ENCODE data around the gene PIP4K2A.

PIP4K2A gene

DNA sequence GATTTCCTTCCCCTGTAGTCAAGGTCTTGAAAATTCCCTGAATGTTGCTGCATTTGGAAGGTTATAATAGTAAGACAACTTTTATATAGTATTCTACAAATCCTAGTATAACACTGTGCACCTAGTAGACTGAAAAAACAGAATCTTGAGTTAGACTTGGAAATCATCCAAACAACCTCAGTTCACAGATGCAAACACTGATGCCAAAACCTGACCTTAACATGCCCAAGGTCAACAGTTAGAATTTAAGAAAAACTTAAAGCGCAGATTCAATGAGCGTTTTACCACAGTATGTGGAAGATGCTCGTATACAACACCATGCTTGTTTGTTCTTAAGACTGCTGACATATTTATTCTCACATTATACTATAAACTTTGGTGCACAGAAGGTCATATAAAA, 3.0 kb downstream of the PIP4K2A start:
- Histone ChIP-seq H3K9ac (ENCODE audit: low read depth in 1 of 2, low read length in 2 of 2) (no peak overlapping the region), H3K27me3 (ENCODE audit: control insufficient read depth in 2 of 2, insufficient read depth in 2 of 2, low read length in 2 of 2) (no peaks in the 10 kb centered on the region), H3K9me3 (ENCODE audit: control insufficient read depth in 2 of 2, low read length in 2 of 2) (no peaks in the 10 kb centered on the region), H3K4me3 (ENCODE audit: low read length in 2 of 2) (peak overlapping the region in 1 of 2 donors; percentile 92), H3K4me1 (ENCODE audit: control insufficient read depth in 2 of 2, insufficient read depth in 2 of 2, low read length in 2 of 2) (peaks cover 9% of the 10 kb centered on the region in 2 donors), H3K27ac (ENCODE audit: low read depth in 2 of 2, low read length in 2 of 2) (no peak overlapping the region), H3K36me3 (ENCODE audit: control insufficient read depth in 2 of 2, insufficient read depth in 2 of 2, low read length in 2 of 2) (no peaks in the 10 kb centered on the region)

DNA sequence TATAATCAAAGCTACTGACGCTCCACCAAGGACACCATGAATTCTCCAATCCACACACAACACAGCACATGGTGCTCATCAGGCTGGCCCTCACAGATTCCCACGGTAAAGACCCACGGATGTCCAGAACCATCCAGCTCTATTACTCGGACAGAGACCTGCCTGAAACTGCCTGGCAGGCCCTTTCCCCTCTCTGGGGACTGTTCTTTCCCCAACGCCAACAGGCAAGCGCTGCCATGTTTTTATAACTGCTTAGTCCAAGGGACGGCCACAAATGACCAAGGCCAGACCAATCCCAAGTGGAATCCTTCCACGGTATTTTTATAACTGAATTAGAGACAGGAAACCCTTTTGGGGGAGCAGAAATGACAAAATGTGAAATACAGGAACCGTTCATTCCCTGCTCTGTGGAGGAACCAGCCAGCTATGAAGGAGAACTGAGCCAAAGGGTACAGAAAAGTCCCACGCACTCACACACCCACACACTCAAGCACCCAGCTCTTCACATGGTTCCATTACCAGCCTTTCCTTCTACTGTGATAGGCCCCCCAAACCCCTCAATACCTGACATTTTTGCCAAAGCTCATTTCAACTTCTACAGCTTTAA, 4.1 kb downstream of the PIP4K2A start:
- Histone ChIP-seq H3K27ac (ENCODE audit: low read depth in 2 of 2, low read length in 2 of 2) (no peak overlapping the region), H3K4me1 (ENCODE audit: control insufficient read depth in 2 of 2, insufficient read depth in 2 of 2, low read length in 2 of 2) (peaks cover 9% of the 10 kb centered on the region in 2 donors), H3K27me3 (ENCODE audit: control insufficient read depth in 2 of 2, insufficient read depth in 2 of 2, low read length in 2 of 2) (no peaks in the 10 kb centered on the region), H3K9me3 (ENCODE audit: control insufficient read depth in 2 of 2, low read length in 2 of 2) (no peaks in the 10 kb centered on the region), H3K9ac (ENCODE audit: low read depth in 1 of 2, low read length in 2 of 2) (no peak overlapping the region), H3K36me3 (ENCODE audit: control insufficient read depth in 2 of 2, insufficient read depth in 2 of 2, low read length in 2 of 2) (no peaks in the 10 kb centered on the region), H3K4me3 (ENCODE audit: low read length in 2 of 2) (no peak overlapping the region)

DNA sequence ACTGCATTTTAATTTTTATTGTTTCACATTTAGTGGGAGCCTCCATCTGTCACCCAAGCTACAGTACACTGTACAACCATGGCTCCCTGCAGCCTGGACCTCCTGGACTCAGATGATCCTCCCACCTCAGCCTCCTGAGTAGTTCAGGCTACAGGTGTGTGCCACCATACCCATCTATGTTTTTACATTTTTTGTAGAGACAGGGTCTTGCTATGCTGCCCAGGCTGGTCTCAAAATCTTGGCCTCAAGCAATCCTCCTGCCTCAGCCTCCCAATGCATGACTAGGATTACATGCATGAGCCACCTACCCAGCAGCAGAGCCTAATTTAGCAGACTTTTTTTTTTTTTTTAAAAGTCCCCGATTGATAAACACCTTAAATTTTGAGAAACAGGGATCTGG, 5.6 kb downstream of the PIP4K2A start:
- Histone ChIP-seq H3K4me1 (ENCODE audit: control insufficient read depth in 2 of 2, insufficient read depth in 2 of 2, low read length in 2 of 2) (peaks cover 4 to 5% of the 10 kb centered on the region in 2 donors), H3K27me3 (ENCODE audit: control insufficient read depth in 2 of 2, insufficient read depth in 2 of 2, low read length in 2 of 2) (no peaks in the 10 kb centered on the region), H3K27ac (ENCODE audit: low read depth in 2 of 2, low read length in 2 of 2) (no peak overlapping the region)

DNA sequence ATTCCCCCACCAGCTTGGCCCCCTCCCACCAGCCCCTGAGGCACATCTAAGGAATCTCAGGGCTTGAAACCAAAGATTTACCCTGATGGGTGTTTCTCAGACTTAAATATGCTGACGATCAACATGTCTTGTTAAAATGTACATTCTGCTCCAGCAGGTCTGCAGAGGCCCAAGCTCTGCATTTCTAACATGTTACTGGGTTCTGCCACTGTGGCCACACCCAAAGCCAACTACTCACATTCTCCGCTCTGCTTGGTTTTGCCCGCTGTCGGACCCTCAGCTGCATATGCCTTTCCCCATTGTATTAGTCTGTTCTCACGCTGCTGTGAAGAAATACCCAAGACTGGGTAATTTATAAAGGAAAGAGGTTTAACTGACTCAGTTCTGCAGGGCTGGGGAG, 8.9 kb downstream of the PIP4K2A start:
- no peak overlapping the region for H3K4me3 ChIP-seq (ENCODE audit: low read length in 2 of 2)
- H3K27me3 ChIP-seq (ENCODE audit: control insufficient read depth in 2 of 2, insufficient read depth in 2 of 2, low read length in 2 of 2): no peaks in the 10 kb centered on the region
- no peak overlapping the region for H3K27ac ChIP-seq (ENCODE audit: low read depth in 2 of 2, low read length in 2 of 2)
- peaks cover 0 to 2% of the 10 kb centered on the region in 2 donors for H3K4me1 ChIP-seq (ENCODE audit: control insufficient read depth in 2 of 2, insufficient read depth in 2 of 2, low read length in 2 of 2)
- H3K36me3 ChIP-seq (ENCODE audit: control insufficient read depth in 2 of 2, insufficient read depth in 2 of 2, low read length in 2 of 2): no peaks in the 10 kb centered on the region
- no peaks in the 10 kb centered on the region for H3K9me3 ChIP-seq (ENCODE audit: control insufficient read depth in 2 of 2, low read length in 2 of 2)
- no peak overlapping the region for H3K9ac ChIP-seq (ENCODE audit: low read depth in 1 of 2, low read length in 2 of 2)

More for the DNA sequence above, 5.6 kb downstream of the PIP4K2A start:
- H3K36me3 ChIP-seq (ENCODE audit: control insufficient read depth in 2 of 2, insufficient read depth in 2 of 2, low read length in 2 of 2): no peaks in the 10 kb centered on the region
- no peak overlapping the region for H3K4me3 ChIP-seq (ENCODE audit: low read length in 2 of 2)
- no peaks in the 10 kb centered on the region for H3K9me3 ChIP-seq (ENCODE audit: control insufficient read depth in 2 of 2, low read length in 2 of 2)
- H3K9ac ChIP-seq (ENCODE audit: low read depth in 1 of 2, low read length in 2 of 2): no peak overlapping the region

DNA sequence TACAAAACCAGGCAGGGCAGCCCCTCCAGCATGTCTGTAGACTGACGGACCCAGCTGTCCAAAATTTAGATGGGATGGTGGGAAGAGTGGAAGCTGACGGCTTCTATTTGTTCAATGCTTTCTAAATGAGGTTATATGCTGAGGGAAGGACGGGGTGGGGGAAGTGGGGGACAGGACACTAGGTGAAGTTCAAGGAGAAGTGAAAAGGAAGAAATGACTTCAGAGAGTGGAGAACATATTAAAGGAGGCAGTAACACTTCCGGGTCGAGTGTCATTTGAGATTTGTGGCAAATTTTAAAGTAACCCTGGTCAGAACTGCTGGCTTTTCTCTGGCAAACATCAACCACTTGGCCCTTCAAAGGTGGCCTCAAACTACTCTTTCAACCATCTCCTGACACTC, 9.4 kb downstream of the PIP4K2A start:
- Histone ChIP-seq H3K9me3 (ENCODE audit: control insufficient read depth in 2 of 2, low read length in 2 of 2) (no peaks in the 10 kb centered on the region), H3K4me1 (ENCODE audit: control insufficient read depth in 2 of 2, insufficient read depth in 2 of 2, low read length in 2 of 2) (peaks cover 0 to 2% of the 10 kb centered on the region in 2 donors), H3K27me3 (ENCODE audit: control insufficient read depth in 2 of 2, insufficient read depth in 2 of 2, low read length in 2 of 2) (no peaks in the 10 kb centered on the region), H3K4me3 (ENCODE audit: low read length in 2 of 2) (no peak overlapping the region), H3K36me3 (ENCODE audit: control insufficient read depth in 2 of 2, insufficient read depth in 2 of 2, low read length in 2 of 2) (no peaks in the 10 kb centered on the region), H3K9ac (ENCODE audit: low read depth in 1 of 2, low read length in 2 of 2) (no peak overlapping the region), H3K27ac (ENCODE audit: low read depth in 2 of 2, low read length in 2 of 2) (peak overlapping the region in 1 of 2 donors; percentile 13)

DNA sequence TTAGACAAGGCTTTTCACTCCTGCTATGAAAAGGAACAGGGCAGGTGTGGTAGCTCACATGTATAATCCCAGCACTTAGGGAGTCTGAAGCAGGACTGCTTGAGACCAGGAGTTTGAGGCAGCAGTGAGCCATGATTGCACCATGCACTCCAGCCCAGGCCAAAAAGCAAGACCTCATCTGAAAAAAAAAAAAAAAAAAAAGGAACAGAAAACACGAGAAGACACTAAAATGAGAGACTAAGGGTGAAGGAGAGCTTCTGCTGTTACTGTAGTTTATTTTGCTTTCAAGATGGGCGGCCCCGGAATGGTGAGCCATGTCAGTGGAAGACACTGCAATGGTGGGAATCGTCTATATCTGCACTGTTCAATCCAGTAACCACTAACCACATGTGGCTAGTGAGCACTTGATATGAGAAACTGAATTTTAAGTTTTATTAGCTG, 9.9 kb downstream of the PIP4K2A start:
- Histone ChIP-seq H3K27ac (ENCODE audit: low read depth in 2 of 2, low read length in 2 of 2) (peak overlapping the region in 1 of 2 donors; percentile 13), H3K4me1 (ENCODE audit: control insufficient read depth in 2 of 2, insufficient read depth in 2 of 2, low read length in 2 of 2) (peaks cover 0 to 2% of the 10 kb centered on the region in 2 donors), H3K4me3 (ENCODE audit: low read length in 2 of 2) (no peak overlapping the region)

DNA sequence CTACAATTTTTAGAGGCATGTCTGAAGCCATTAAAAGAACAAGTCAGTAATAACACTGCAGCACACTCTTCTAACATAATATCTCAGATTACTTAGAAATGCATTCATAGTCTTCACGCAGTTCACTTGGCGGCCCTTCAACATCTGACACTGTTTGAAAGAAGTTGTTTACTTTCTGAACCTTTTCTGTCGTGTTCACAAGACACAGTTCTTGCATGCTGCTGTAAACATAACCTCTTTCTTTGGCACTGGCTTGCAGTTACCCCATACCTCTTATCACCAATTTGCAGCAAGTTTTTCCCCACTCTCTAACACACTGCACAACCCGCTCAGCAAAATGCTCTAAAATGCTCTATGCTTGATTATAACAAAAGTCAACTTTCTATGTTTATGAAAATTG, 12.0 kb downstream of the PIP4K2A start:
- Histone ChIP-seq H3K4me3 (ENCODE audit: low read length in 2 of 2) (no peak overlapping the region), H3K9ac (ENCODE audit: low read depth in 1 of 2, low read length in 2 of 2) (no peak overlapping the region), H3K36me3 (ENCODE audit: control insufficient read depth in 2 of 2, insufficient read depth in 2 of 2, low read length in 2 of 2) (no peaks in the 10 kb centered on the region), H3K27ac (ENCODE audit: low read depth in 2 of 2, low read length in 2 of 2) (no peak overlapping the region), H3K4me1 (ENCODE audit: control insufficient read depth in 2 of 2, insufficient read depth in 2 of 2, low read length in 2 of 2) (peaks cover 0 to 2% of the 10 kb centered on the region in 2 donors), H3K9me3 (ENCODE audit: control insufficient read depth in 2 of 2, low read length in 2 of 2) (no peaks in the 10 kb centered on the region), H3K27me3 (ENCODE audit: control insufficient read depth in 2 of 2, insufficient read depth in 2 of 2, low read length in 2 of 2) (no peaks in the 10 kb centered on the region)

More for the DNA sequence above, 9.9 kb downstream of the PIP4K2A start:
- H3K9me3 ChIP-seq (ENCODE audit: control insufficient read depth in 2 of 2, low read length in 2 of 2): no peaks in the 10 kb centered on the region
- H3K27me3 ChIP-seq (ENCODE audit: control insufficient read depth in 2 of 2, insufficient read depth in 2 of 2, low read length in 2 of 2): no peaks in the 10 kb centered on the region
- no peaks in the 10 kb centered on the region for H3K36me3 ChIP-seq (ENCODE audit: control insufficient read depth in 2 of 2, insufficient read depth in 2 of 2, low read length in 2 of 2)
- H3K9ac ChIP-seq (ENCODE audit: low read depth in 1 of 2, low read length in 2 of 2): no peak overlapping the region

DNA sequence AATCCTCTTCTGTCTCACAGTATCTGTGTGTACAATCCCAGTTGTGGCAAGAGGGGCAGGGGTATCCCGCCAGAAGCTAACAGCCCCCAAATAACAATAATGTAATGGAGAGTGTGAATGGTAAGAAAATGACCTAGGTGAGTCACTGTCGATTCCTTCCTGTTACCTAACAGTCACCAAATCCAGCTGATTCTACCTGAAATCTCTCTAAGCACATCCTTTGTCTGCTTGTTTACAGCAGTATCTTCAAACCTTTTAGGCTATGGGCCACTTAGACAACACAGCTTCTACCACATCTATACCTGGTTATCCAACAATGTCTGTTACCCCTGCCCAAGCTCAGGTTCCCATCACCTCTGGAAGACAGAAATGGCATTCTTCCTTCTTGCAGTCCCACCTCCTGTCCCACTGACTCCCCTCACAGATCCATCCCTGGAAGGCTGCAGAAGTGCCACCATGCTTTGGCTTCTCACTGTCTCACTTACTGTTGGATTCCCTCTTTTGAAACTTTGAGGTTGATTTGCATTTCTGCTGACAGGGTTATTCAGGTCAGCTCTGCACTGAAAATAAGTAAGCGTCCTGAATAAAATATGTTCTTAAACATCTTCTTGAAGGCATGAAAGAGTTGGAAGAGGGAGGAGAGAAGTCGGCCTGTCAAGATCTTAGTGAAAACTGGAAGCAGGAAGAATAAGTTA, 13.1 kb downstream of the PIP4K2A start:
- H3K27ac ChIP-seq (ENCODE audit: low read depth in 2 of 2, low read length in 2 of 2): no peak overlapping the region
- H3K9ac ChIP-seq (ENCODE audit: low read depth in 1 of 2, low read length in 2 of 2): no peak overlapping the region
- peaks cover 0 to 2% of the 10 kb centered on the region in 2 donors for H3K4me1 ChIP-seq (ENCODE audit: control insufficient read depth in 2 of 2, insufficient read depth in 2 of 2, low read length in 2 of 2)
- H3K27me3 ChIP-seq (ENCODE audit: control insufficient read depth in 2 of 2, insufficient read depth in 2 of 2, low read length in 2 of 2): no peaks in the 10 kb centered on the region
- H3K4me3 ChIP-seq (ENCODE audit: low read length in 2 of 2): no peak overlapping the region
- H3K9me3 ChIP-seq (ENCODE audit: control insufficient read depth in 2 of 2, low read length in 2 of 2): no peaks in the 10 kb centered on the region
- H3K36me3 ChIP-seq (ENCODE audit: control insufficient read depth in 2 of 2, insufficient read depth in 2 of 2, low read length in 2 of 2): no peaks in the 10 kb centered on the region

DNA sequence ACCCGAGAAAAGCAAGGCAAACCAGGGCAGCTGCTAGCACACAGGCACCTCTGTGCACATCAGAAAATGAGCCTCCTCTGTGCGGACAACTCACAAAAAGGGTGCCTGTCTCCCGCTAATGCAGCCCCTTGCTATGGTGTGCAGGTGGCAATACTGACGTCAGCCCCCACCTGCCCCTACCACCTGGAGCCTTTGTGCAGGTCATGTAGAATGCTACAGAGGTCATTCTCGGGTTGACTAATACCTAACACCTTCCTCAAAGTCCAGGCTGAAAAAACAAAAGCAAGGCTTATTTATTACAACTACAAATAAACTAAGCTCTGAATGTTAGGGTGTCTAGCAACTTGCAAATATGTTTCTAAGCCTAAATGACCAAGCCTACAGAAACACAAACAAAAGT, 13.9 kb downstream of the PIP4K2A start:
- peaks cover 0 to 2% of the 10 kb centered on the region in 2 donors for H3K4me1 ChIP-seq (ENCODE audit: control insufficient read depth in 2 of 2, insufficient read depth in 2 of 2, low read length in 2 of 2)
- H3K36me3 ChIP-seq (ENCODE audit: control insufficient read depth in 2 of 2, insufficient read depth in 2 of 2, low read length in 2 of 2): no peaks in the 10 kb centered on the region
- no peaks in the 10 kb centered on the region for H3K27me3 ChIP-seq (ENCODE audit: control insufficient read depth in 2 of 2, insufficient read depth in 2 of 2, low read length in 2 of 2)
- no peaks in the 10 kb centered on the region for H3K9me3 ChIP-seq (ENCODE audit: control insufficient read depth in 2 of 2, low read length in 2 of 2)
- H3K4me3 ChIP-seq (ENCODE audit: low read length in 2 of 2): no peak overlapping the region
- no peak overlapping the region for H3K9ac ChIP-seq (ENCODE audit: low read depth in 1 of 2, low read length in 2 of 2)
- no peak overlapping the region for H3K27ac ChIP-seq (ENCODE audit: low read depth in 2 of 2, low read length in 2 of 2)

DNA sequence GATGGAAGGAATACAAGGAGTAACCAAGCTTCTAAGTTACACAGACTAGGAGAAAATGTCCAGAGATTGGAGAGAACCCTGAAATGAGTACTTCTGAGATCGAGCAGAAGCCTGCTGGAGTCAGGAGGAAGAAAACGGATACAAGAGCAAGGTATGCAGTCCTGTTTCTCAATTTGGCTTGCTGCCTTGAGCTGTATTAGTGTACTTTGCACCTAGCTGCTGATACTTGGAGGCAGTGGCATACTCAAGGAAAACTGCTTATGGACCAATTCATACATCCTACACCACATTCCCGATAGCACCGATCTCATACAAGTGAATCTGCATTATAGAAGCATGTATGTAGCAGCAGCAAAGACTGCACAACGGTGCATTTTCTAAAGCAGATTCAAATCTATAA, 14.4 kb downstream of the PIP4K2A start:
- no peak overlapping the region for H3K27ac ChIP-seq (ENCODE audit: low read depth in 2 of 2, low read length in 2 of 2)
- no peaks in the 10 kb centered on the region for H3K27me3 ChIP-seq (ENCODE audit: control insufficient read depth in 2 of 2, insufficient read depth in 2 of 2, low read length in 2 of 2)
- no peak overlapping the region for H3K9ac ChIP-seq (ENCODE audit: low read depth in 1 of 2, low read length in 2 of 2)
- no peaks in the 10 kb centered on the region for H3K36me3 ChIP-seq (ENCODE audit: control insufficient read depth in 2 of 2, insufficient read depth in 2 of 2, low read length in 2 of 2)
- H3K4me3 ChIP-seq (ENCODE audit: low read length in 2 of 2): no peak overlapping the region
- H3K9me3 ChIP-seq (ENCODE audit: control insufficient read depth in 2 of 2, low read length in 2 of 2): no peaks in the 10 kb centered on the region
- peaks cover 0 to 2% of the 10 kb centered on the region in 2 donors for H3K4me1 ChIP-seq (ENCODE audit: control insufficient read depth in 2 of 2, insufficient read depth in 2 of 2, low read length in 2 of 2)

Measured in mucosa of rectum (tissue), 2 donors.